ENCODE data around the gene CMSS1. TPM values are rescaled to one million over a fixed set of nuclear protein-coding genes. Genes with fewer than 3 reads are reported as not detected.

Gene CMSS1
- total RNA-seq, 4 donors from 2014 or later, result 9.2 to 18.5 (median 12.9) TPM

DNA sequence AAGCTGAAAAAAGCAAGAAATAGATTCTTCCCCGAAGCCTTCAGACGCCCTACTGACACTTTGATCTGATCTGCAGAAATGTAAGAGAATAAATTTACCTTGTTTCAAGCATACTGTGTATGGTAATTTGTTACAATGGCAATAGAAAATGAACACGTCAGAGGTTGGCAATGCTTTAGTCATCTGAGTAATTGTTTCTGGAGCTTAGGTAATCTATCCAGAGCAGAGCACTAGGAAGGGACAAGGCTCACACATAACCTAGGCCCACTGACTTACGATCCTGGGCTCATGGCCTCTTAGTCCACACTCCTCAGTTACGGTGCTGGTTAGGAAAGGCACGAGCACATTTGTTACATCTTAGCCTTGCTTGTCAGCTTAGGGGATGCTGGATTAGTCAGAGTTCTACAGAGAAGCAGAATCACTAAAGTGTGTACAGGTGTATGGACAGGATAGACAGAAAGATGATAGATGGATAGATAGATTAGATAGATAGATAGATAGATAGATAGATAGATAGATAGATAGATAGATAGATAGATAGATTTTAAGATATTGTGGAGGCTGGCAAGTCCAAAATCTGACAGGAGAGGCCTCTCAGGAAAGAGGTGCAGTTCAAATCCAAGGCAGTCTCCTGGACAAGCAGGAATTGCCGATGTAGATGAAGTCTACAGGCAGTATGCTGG lies 396.4 kb downstream of the CMSS1 start:
- TF ChIP-seq, protein P1, sequence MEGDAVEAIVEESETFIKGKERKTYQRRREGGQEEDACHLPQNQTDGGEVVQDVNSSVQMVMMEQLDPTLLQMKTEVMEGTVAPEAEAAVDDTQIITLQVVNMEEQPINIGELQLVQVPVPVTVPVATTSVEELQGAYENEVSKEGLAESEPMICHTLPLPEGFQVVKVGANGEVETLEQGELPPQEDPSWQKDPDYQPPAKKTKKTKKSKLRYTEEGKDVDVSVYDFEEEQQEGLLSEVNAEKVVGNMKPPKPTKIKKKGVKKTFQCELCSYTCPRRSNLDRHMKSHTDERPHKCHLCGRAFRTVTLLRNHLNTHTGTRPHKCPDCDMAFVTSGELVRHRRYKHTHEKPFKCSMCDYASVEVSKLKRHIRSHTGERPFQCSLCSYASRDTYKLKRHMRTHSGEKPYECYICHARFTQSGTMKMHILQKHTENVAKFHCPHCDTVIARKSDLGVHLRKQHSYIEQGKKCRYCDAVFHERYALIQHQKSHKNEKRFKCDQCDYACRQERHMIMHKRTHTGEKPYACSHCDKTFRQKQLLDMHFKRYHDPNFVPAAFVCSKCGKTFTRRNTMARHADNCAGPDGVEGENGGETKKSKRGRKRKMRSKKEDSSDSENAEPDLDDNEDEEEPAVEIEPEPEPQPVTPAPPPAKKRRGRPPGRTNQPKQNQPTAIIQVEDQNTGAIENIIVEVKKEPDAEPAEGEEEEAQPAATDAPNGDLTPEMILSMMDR (IDR thresholded peaks at IDR 0.05), result no peak
- no peak for TF ChIP-seq POLR2A (IDR thresholded peaks at IDR 0.05)
- no peaks in the 10 kb centered on the region for H3K36me3 ChIP-seq
- H3K27ac ChIP-seq, result no peak overlapping the region
- peaks cover 10 to 16% (median 15%) of the 10 kb centered on the region in 3 donors for H3K4me1 ChIP-seq
- H3K9me3 ChIP-seq, result no peaks in the 10 kb centered on the region
- 77 to 80% methylated on average over 7 of the region's 7 CpGs for WGBS, 2 donors
- no peak overlapping the region for H3K4me3 ChIP-seq
- no peak for DNase-seq
- H3K27me3 ChIP-seq, result no peaks in the 10 kb centered on the region
- intact Hi-C loops (cut with DNase I), result no loop called here

- Histone ChIP-seq H3K9me3 (peaks cover 0 to 3% (median 0%) of the 10 kb centered on the region in 3 donors), H3K36me3 (no peaks in the 10 kb centered on the region), H3K27ac (no peak overlapping the region), H3K27me3 (no peaks in the 10 kb centered on the region), H3K4me1 (peaks cover 10 to 16% (median 15%) of the 10 kb centered on the region in 3 donors), H3K4me3 (no peak overlapping the region)
- intact Hi-C loops (cut with DNase I), result no loop called here
- 72 to 82% methylated on average over 5 of the region's 5 CpGs for WGBS, 2 donors
- TF ChIP-seq, protein P1 (IDR thresholded peaks at IDR 0.05), result no peak
- TF ChIP-seq POLR2A (IDR thresholded peaks at IDR 0.05), result no peak
- no peak for DNase-seq
Measured at GRCh38 chr3:100214574-100214964, 396.9 kb downstream of the CMSS1 start.

- TF ChIP-seq, protein P1 (IDR thresholded peaks at IDR 0.05), result no peak
- no peak for TF ChIP-seq POLR2A (IDR thresholded peaks at IDR 0.05)
- Histone ChIP-seq H3K4me1 (no peaks in the 10 kb centered on the region), H3K27ac (peak overlapping the region in 1 of 4 donors; percentile 10), H3K27me3 (no peaks in the 10 kb centered on the region), H3K36me3 (no peaks in the 10 kb centered on the region), H3K4me3 (no peak overlapping the region), H3K9me3 (peaks cover 0 to 10% (median 0%) of the 10 kb centered on the region in 3 donors)
- intact Hi-C loops (cut with DNase I), result no loop called here
- WGBS, 2 donors, result 42 to 71% methylated on average over 1 of the region's 1 CpG
- no peak for DNase-seq
Measured at GRCh38 chr3:100216713-100217112, 399.1 kb downstream of the CMSS1 start.

GRCh38 chr3:100221159-100221558 lies 403.5 kb downstream of the CMSS1 start:
- Histone ChIP-seq H3K27ac (no peak overlapping the region), H3K4me3 (no peak overlapping the region), H3K27me3 (no peaks in the 10 kb centered on the region), H3K9me3 (peaks cover 0 to 10% (median 0%) of the 10 kb centered on the region in 3 donors), H3K36me3 (no peaks in the 10 kb centered on the region), H3K4me1 (no peaks in the 10 kb centered on the region)
- TF ChIP-seq POLR2A (IDR thresholded peaks at IDR 0.05), result no peak
- TF ChIP-seq, protein P1 (IDR thresholded peaks at IDR 0.05), result no peak
- DNase-seq, result no peak
- intact Hi-C loops (cut with DNase I), result no loop called here
- 86 to 96% methylated on average over 1 of the region's 1 CpG for WGBS, 2 donors

GRCh38 chr3:100225193-100225592 lies 407.5 kb downstream of the CMSS1 start:
- Histone ChIP-seq H3K9me3 (peaks cover 0 to under 1% (median 0%) of the 10 kb centered on the region in 3 donors), H3K27ac (no peak overlapping the region), H3K36me3 (no peaks in the 10 kb centered on the region), H3K4me3 (no peak overlapping the region), H3K27me3 (no peaks in the 10 kb centered on the region), H3K4me1 (no peaks in the 10 kb centered on the region)
- DNase-seq, result no peak
- TF ChIP-seq, protein P1 (IDR thresholded peaks at IDR 0.05), result no peak
- no peak for TF ChIP-seq POLR2A (IDR thresholded peaks at IDR 0.05)
- 91 to 92% methylated on average over 24 to 25 of the region's 26 CpGs for WGBS, 2 donors
- intact Hi-C loops (cut with DNase I), result no loop called here
